ENCODE results near the gene MSI2.

The MSI2 gene

DNA sequence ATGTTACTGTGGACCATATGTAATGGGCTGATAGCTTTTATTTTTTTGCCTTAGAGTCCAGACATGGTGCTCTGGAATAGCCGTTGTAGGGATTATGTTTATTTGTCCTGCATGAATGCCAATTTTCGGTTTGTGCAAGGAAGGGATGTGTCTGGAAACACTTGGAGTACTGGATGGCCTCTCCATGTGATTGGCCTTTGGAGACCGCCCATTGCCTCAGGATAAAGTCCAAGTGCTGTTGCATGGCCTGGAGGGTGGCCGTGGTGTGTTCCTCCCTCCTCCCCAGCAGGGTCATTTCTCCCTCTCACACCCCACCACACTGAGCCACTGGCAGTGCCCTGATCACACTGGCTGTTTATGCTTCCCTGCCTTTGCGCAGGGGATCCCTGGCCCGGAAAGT lies 93.9 kb downstream of the MSI2 start:
- H3K4ac ChIP-seq (ENCODE audit: low read depth, low read length), result no peak overlapping the region
- no peak overlapping the region for H3K4me3 ChIP-seq (ENCODE audit: low read depth, low read length)
- no peak overlapping the region for H2BK5ac ChIP-seq (ENCODE audit: low read depth, low read length, poor library complexity)
- no peak overlapping the region for H2AK5ac ChIP-seq (ENCODE audit: low read length)
- H3K4me1 ChIP-seq (ENCODE audit: control insufficient read depth in 1 of 2, insufficient read depth in 2 of 2, low read length in 2 of 2), result peaks cover 0 to 8% of the 10 kb centered on the region in 2 experiments
- no peak overlapping the region for H3K18ac ChIP-seq (ENCODE audit: low read length)
- DNase-seq, result no peak
- H2AFZ ChIP-seq (ENCODE audit: insufficient read depth, low read length, poor library complexity), result no peak overlapping the region
- H3K23ac ChIP-seq (ENCODE audit: low read length), result no peak overlapping the region
- no peak overlapping the region for H4K8ac ChIP-seq (ENCODE audit: low read depth, low read length)
- no peaks in the 10 kb centered on the region for H3K79me2 ChIP-seq (ENCODE audit: control insufficient read depth, insufficient read depth, low read length, poor library complexity)
- H4K12ac ChIP-seq (ENCODE audit: low read depth, low read length), result no peak overlapping the region
- H3K27ac ChIP-seq (ENCODE audit: low read depth, low read length), result no peak overlapping the region
- H3K9me3 ChIP-seq (ENCODE audit: insufficient read depth, low read depth, low read length), result peaks cover 2% of the 10 kb centered on the region
- no CpG with 5 or more reads among the region's 6 CpGs for WGBS (ENCODE audit: extremely low coverage, insufficient coverage, insufficient read length)
- H3K79me1 ChIP-seq (ENCODE audit: low read length), result no peaks in the 10 kb centered on the region
- no peak overlapping the region for H3K9ac ChIP-seq (ENCODE audit: low read length)
- H3K27me3 ChIP-seq (ENCODE audit: insufficient read depth, low read length), result no peaks in the 10 kb centered on the region
- no peak overlapping the region for H3K4me2 ChIP-seq (ENCODE audit: low read length)
- no peak overlapping the region for H2BK120ac ChIP-seq (ENCODE audit: insufficient read depth, low read length, poor library complexity)
- H3K14ac ChIP-seq (ENCODE audit: low read length), result no peak overlapping the region
- H4K91ac ChIP-seq (ENCODE audit: low read depth, low read length), result no peak overlapping the region
- no peak overlapping the region for H2BK12ac ChIP-seq (ENCODE audit: low read length)
- H3K36me3 ChIP-seq (ENCODE audit: control insufficient read depth in 1 of 2, insufficient read depth in 2 of 2, low read length in 2 of 2), result peaks cover 8 to 28% of the 10 kb centered on the region in 2 experiments

DNA sequence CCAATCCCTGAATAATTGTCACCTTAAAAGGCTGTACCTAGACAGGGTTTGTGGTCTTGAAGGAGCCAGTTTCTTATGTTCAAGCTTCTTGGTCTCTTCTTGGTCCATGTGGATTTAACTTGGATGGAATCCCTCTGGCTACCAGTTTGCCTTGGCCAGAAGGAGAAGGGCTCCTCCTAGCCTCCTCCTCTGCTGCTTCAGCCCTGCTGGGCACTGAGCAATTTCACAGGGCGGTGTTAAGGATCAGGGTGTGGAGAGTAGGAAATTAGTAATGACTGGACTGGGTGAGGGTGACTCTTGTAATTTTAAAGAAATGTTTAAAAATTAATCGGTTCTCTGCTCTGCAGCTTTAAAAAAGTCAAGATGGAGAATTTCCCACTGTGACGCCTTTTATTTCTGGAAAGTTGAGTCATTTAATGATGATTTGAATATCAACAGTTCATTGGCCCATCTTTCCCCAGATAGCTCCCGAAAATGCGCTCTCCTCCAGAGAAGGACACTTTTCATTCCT lies 96.4 kb downstream of the MSI2 start:
- no peak overlapping the region for H2BK12ac ChIP-seq (ENCODE audit: low read length)
- H2BK120ac ChIP-seq (ENCODE audit: insufficient read depth, low read length, poor library complexity), result no peak overlapping the region
- WGBS (ENCODE audit: extremely low coverage, insufficient coverage, insufficient read length), result no CpG with 5 or more reads among the region's 5 CpGs
- DNase-seq, result no peak
- H3K79me1 ChIP-seq (ENCODE audit: low read length), result peaks cover 6% of the 10 kb centered on the region
- H3K4me2 ChIP-seq (ENCODE audit: low read length), result no peak overlapping the region
- H4K8ac ChIP-seq (ENCODE audit: low read depth, low read length), result no peak overlapping the region
- H3K23ac ChIP-seq (ENCODE audit: low read length), result no peak overlapping the region
- H2AFZ ChIP-seq (ENCODE audit: insufficient read depth, low read length, poor library complexity), result no peak overlapping the region
- H3K9ac ChIP-seq (ENCODE audit: low read length), result no peak overlapping the region
- H3K4me3 ChIP-seq (ENCODE audit: low read depth, low read length), result no peak overlapping the region
- H3K36me3 ChIP-seq (ENCODE audit: control insufficient read depth in 1 of 2, insufficient read depth in 2 of 2, low read length in 2 of 2), result peaks cover 4 to 25% of the 10 kb centered on the region in 2 experiments
- no peak overlapping the region for H3K18ac ChIP-seq (ENCODE audit: low read length)
- H2AK5ac ChIP-seq (ENCODE audit: low read length), result no peak overlapping the region
- H4K91ac ChIP-seq (ENCODE audit: low read depth, low read length), result no peak overlapping the region
- H2BK5ac ChIP-seq (ENCODE audit: low read depth, low read length, poor library complexity), result no peak overlapping the region
- H3K27ac ChIP-seq (ENCODE audit: low read depth, low read length), result no peak overlapping the region
- no peak overlapping the region for H3K14ac ChIP-seq (ENCODE audit: low read length)
- peaks cover 6% of the 10 kb centered on the region for H3K79me2 ChIP-seq (ENCODE audit: control insufficient read depth, insufficient read depth, low read length, poor library complexity)
- no peaks in the 10 kb centered on the region for H3K27me3 ChIP-seq (ENCODE audit: insufficient read depth, low read length)
- H3K4ac ChIP-seq (ENCODE audit: low read depth, low read length), result no peak overlapping the region
- no peak overlapping the region for H4K12ac ChIP-seq (ENCODE audit: low read depth, low read length)
- peaks cover 2% of the 10 kb centered on the region for H3K9me3 ChIP-seq (ENCODE audit: insufficient read depth, low read depth, low read length)
- H3K4me1 ChIP-seq (ENCODE audit: control insufficient read depth in 1 of 2, insufficient read depth in 2 of 2, low read length in 2 of 2), result peaks cover 8 to 19% of the 10 kb centered on the region in 2 experiments

DNA sequence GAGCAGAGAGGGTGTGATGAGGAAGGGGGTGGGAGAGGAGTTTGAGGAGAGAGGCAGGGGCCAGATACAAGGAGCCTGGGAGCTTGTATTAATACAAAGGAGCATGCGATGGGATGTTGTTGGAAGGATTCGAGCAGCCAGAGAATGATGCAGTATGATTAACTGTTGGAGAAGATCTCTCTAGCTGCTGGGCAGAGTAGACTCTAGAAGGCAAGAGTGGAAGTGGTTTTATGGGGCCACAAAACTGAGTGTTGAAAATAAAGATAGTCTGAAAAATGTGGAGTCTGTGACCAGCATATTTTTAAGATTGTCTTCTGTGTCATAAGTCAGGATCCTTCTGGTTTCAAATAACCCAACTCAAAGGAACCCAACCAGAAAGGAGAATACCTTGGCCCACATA lies 98.3 kb downstream of the MSI2 start:
- no peak overlapping the region for H3K23ac ChIP-seq (ENCODE audit: low read length)
- no peak overlapping the region for H2BK5ac ChIP-seq (ENCODE audit: low read depth, low read length, poor library complexity)
- no peak overlapping the region for H4K8ac ChIP-seq (ENCODE audit: low read depth, low read length)
- no peak overlapping the region for H3K14ac ChIP-seq (ENCODE audit: low read length)
- no peak overlapping the region for H4K91ac ChIP-seq (ENCODE audit: low read depth, low read length)
- H3K4me1 ChIP-seq (ENCODE audit: control insufficient read depth in 1 of 2, insufficient read depth in 2 of 2, low read length in 2 of 2), result peaks cover 13 to 22% of the 10 kb centered on the region in 2 experiments
- H3K79me1 ChIP-seq (ENCODE audit: low read length), result peaks cover 9% of the 10 kb centered on the region
- no peak overlapping the region for H2AFZ ChIP-seq (ENCODE audit: insufficient read depth, low read length, poor library complexity)
- DNase-seq, result no peak
- H2BK12ac ChIP-seq (ENCODE audit: low read length), result no peak overlapping the region
- H3K27me3 ChIP-seq (ENCODE audit: insufficient read depth, low read length), result no peaks in the 10 kb centered on the region
- no CpG with 5 or more reads among the region's 2 CpGs for WGBS (ENCODE audit: extremely low coverage, insufficient coverage, insufficient read length)
- H3K36me3 ChIP-seq (ENCODE audit: control insufficient read depth in 1 of 2, insufficient read depth in 2 of 2, low read length in 2 of 2), result peaks cover 0 to 15% of the 10 kb centered on the region in 2 experiments
- H3K79me2 ChIP-seq (ENCODE audit: control insufficient read depth, insufficient read depth, low read length, poor library complexity), result peaks cover 8% of the 10 kb centered on the region
- H3K9ac ChIP-seq (ENCODE audit: low read length), result no peak overlapping the region
- no peak overlapping the region for H3K4ac ChIP-seq (ENCODE audit: low read depth, low read length)
- H4K12ac ChIP-seq (ENCODE audit: low read depth, low read length), result no peak overlapping the region
- no peak overlapping the region for H2AK5ac ChIP-seq (ENCODE audit: low read length)
- H3K9me3 ChIP-seq (ENCODE audit: insufficient read depth, low read depth, low read length), result no peaks in the 10 kb centered on the region
- H3K27ac ChIP-seq (ENCODE audit: low read depth, low read length), result no peak overlapping the region
- H3K4me3 ChIP-seq (ENCODE audit: low read depth, low read length), result no peak overlapping the region
- no peak overlapping the region for H3K18ac ChIP-seq (ENCODE audit: low read length)
- H2BK120ac ChIP-seq (ENCODE audit: insufficient read depth, low read length, poor library complexity), result no peak overlapping the region
- H3K4me2 ChIP-seq (ENCODE audit: low read length), result no peak overlapping the region

DNA sequence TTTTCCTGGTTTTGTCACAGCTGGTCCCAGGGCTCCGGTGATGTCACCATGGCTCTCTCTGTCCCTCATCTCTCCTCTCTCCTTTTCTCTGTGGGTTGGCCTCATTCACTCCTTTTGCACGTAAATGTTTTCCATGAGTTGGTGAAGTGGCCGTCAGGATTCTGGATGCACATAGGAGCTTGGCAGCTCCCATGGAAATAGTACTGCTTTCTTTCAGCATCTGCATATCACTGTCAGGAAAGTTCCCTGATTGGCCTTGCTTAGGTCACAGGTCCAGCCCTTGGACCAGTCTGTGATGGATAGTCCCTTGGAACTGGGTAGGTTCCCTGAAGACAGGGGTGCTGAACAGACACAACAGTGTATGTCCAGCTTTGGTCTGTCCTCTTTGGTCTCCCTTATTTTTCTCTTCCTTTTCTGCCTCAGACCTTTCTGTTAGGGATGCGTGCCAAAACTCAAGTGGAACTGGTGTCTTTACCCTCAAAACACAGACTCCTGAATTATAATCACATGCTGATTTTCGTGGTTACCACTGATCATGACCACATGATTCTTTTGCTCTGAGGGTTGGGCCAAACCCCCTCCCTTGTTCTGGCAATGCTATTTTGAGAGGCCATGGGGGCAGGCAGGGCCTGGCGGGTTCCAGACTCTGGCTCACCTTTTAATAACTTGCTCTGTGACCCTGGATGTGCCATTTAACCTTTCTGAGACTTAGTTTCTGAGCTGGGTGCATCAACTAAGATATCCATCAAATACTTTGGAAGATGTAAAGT lies 99.0 kb downstream of the MSI2 start:
- no CpG with 5 or more reads among the region's 6 CpGs for WGBS (ENCODE audit: extremely low coverage, insufficient coverage, insufficient read length)
- H4K12ac ChIP-seq (ENCODE audit: low read depth, low read length), result no peak overlapping the region
- peak overlapping the region; percentile 30 for H3K18ac ChIP-seq (ENCODE audit: low read length)
- H3K14ac ChIP-seq (ENCODE audit: low read length), result peak overlapping the region; percentile 28
- peaks cover 9% of the 10 kb centered on the region for H3K79me1 ChIP-seq (ENCODE audit: low read length)
- H3K4me2 ChIP-seq (ENCODE audit: low read length), result no peak overlapping the region
- H3K4me1 ChIP-seq (ENCODE audit: control insufficient read depth in 1 of 2, insufficient read depth in 2 of 2, low read length in 2 of 2), result peaks cover 13 to 21% of the 10 kb centered on the region in 2 experiments
- no peak overlapping the region for H3K23ac ChIP-seq (ENCODE audit: low read length)
- H3K4ac ChIP-seq (ENCODE audit: low read depth, low read length), result no peak overlapping the region
- H2BK12ac ChIP-seq (ENCODE audit: low read length), result no peak overlapping the region
- H2BK120ac ChIP-seq (ENCODE audit: insufficient read depth, low read length, poor library complexity), result no peak overlapping the region
- H3K27me3 ChIP-seq (ENCODE audit: insufficient read depth, low read length), result no peaks in the 10 kb centered on the region
- H2AFZ ChIP-seq (ENCODE audit: insufficient read depth, low read length, poor library complexity), result no peak overlapping the region
- H3K9me3 ChIP-seq (ENCODE audit: insufficient read depth, low read depth, low read length), result no peaks in the 10 kb centered on the region
- H3K27ac ChIP-seq (ENCODE audit: low read depth, low read length), result no peak overlapping the region
- no peak overlapping the region for H3K4me3 ChIP-seq (ENCODE audit: low read depth, low read length)
- H4K8ac ChIP-seq (ENCODE audit: low read depth, low read length), result no peak overlapping the region
- peaks cover 8% of the 10 kb centered on the region for H3K79me2 ChIP-seq (ENCODE audit: control insufficient read depth, insufficient read depth, low read length, poor library complexity)
- peak; percentile 37 to 67 for DNase-seq
- no peak overlapping the region for H4K91ac ChIP-seq (ENCODE audit: low read depth, low read length)
- H3K36me3 ChIP-seq (ENCODE audit: control insufficient read depth in 1 of 2, insufficient read depth in 2 of 2, low read length in 2 of 2), result peaks cover 0 to 14% of the 10 kb centered on the region in 2 experiments
- H2AK5ac ChIP-seq (ENCODE audit: low read length), result no peak overlapping the region
- no peak overlapping the region for H3K9ac ChIP-seq (ENCODE audit: low read length)
- no peak overlapping the region for H2BK5ac ChIP-seq (ENCODE audit: low read depth, low read length, poor library complexity)
